ENCODE measurements around the gene DGKA. TPM values are rescaled to one million over a fixed set of nuclear protein-coding genes. Genes with fewer than 3 reads are reported as not detected.
"Not testable (repeated sequence)": the region's sequence is repeated elsewhere in the genome, so short reads cannot be mapped to it uniquely, and the experiment has no call there.

The DGKA gene
- 71.6 TPM for polyA plus RNA-seq (2013, experiment 1 of 2; ENCODE audit: insufficient read length)
- 70.2 TPM for polyA plus RNA-seq (2013, experiment 2 of 2; ENCODE audit: insufficient read length)

- DNase-seq, result peak; percentile 81
Observed at GRCh38 chr12:55930771-55931316, at the start of gene DGKA. DGKA (plus strand) TSS chr12:55931162; CDS start chr12:55936504, 5,342 bp downstream.

GRCh38 chr12:55885113-55885512 lies 45.8 kb upstream of the DGKA start:
- DNase-seq, result no peak

- no peak for DNase-seq
Observed at GRCh38 chr12:55891310-55891709, 39.7 kb upstream of the DGKA start.

GRCh38 chr12:55893723-55894122 lies 37.2 kb upstream of the DGKA start:
- no peak for DNase-seq

GRCh38 chr12:55899082-55899481 lies 31.9 kb upstream of the DGKA start:
- peak; percentile 2 for DNase-seq

GRCh38 chr12:55901881-55902490 lies 29.0 kb upstream of the DGKA start:
- DNase-seq, result no peak

- peak; percentile 62 for DNase-seq
Observed at GRCh38 chr12:55906056-55906455, 24.9 kb upstream of the DGKA start.

GRCh38 chr12:55908726-55909512 lies 22.0 kb upstream of the DGKA start:
- peak; percentile 48 for DNase-seq

GRCh38 chr12:55909513-55909884 lies 21.5 kb upstream of the DGKA start:
- no peak for DNase-seq

- no peak for DNase-seq
Observed at GRCh38 chr12:55912908-55913307, 18.1 kb upstream of the DGKA start.

GRCh38 chr12:55915482-55915859 lies 15.5 kb upstream of the DGKA start:
- DNase-seq, result no peak

GRCh38 chr12:55919032-55919431 lies 11.9 kb upstream of the DGKA start:
- DNase-seq, result peak; percentile 70

GRCh38 chr12:55922126-55922525 lies 8.8 kb upstream of the DGKA start:
- DNase-seq, result no peak

GRCh38 chr12:55923648-55924047 lies 7.3 kb upstream of the DGKA start:
- not testable (repeated sequence) for DNase-seq

- DNase-seq, result no peak
Observed at GRCh38 chr12:55925371-55925770, 5.6 kb upstream of the DGKA start.

- no peak for DNase-seq
Observed at GRCh38 chr12:55925870-55926737, 4.9 kb upstream of the DGKA start.

- peak; percentile 95 for DNase-seq
Observed at GRCh38 chr12:55926738-55927587, 4.0 kb upstream of the DGKA start.

- DNase-seq, result peak; percentile 61
Observed at GRCh38 chr12:55927588-55928502, 3.1 kb upstream of the DGKA start, which contains the start of gene PYM1. PYM1 (minus strand) TSS chr12:55927894; CDS start chr12:55927761, 133 bp downstream.

- DNase-seq, result no peak
Observed at GRCh38 chr12:55929306-55929791, 1.6 kb upstream of the DGKA start.

- DNase-seq, result no peak
Observed at GRCh38 chr12:55931317-55931779, 386 bp downstream of the DGKA start.

All from fibroblast of skin of scalp (primary cell).